H9 (cell line): ENCODE data around the gene MZT2A. TPM values are rescaled to one million over a fixed set of nuclear protein-coding genes. Genes with fewer than 3 reads are reported as not detected.
"Not testable (repeated sequence)": the region's sequence is repeated elsewhere in the genome, so short reads cannot be mapped to it uniquely, and the experiment has no call there.

Experiments used
- DNase-seq: peaks from one replicate; pipeline ENCODE4 v3.0.0-alpha.2; 2017
- H2AFZ ChIP-seq: one replicate; pipeline ENCODE4 v1.6.1; 2013; ENCODE audit warnings: mild to moderate bottlenecking, low read length, control low read depth, moderate library complexity
- H2AK5ac ChIP-seq: 2 replicates; pipeline ENCODE4 v1.6.1; 2013; ENCODE audit warnings: low read length, control low read depth, mixed read lengths; ENCODE audit not compliant: insufficient read length
- H2BK120ac ChIP-seq: one replicate; pipeline ENCODE4 v1.6.1; 2013; ENCODE audit warnings: low read depth, mild to moderate bottlenecking, low read length, control low read depth, inconsistent platforms; ENCODE audit not compliant: poor library complexity, severe bottlenecking
- H2BK12ac ChIP-seq: 2 replicates; pipeline ENCODE4 v1.6.1; 2013; ENCODE audit warnings: low read length, control low read depth, mixed read lengths, low read depth; ENCODE audit not compliant: insufficient read length
- H2BK15ac ChIP-seq: 2 replicates; pipeline ENCODE4 v1.6.1; 2013; ENCODE audit warnings: low read depth, low read length, control low read depth
- H2BK20ac ChIP-seq: one replicate; pipeline ENCODE4 v1.6.1; 2013; ENCODE audit warnings: low read depth, mild to moderate bottlenecking, low read length, control low read depth, inconsistent platforms; ENCODE audit not compliant: poor library complexity, severe bottlenecking
- H2BK5ac ChIP-seq: 2 replicates; pipeline ENCODE4 v1.6.1; 2013; ENCODE audit warnings: low read length, control low read depth, mixed read lengths; ENCODE audit not compliant: insufficient read length
- H3K14ac ChIP-seq: 2 replicates; pipeline ENCODE4 v1.6.1; 2013; ENCODE audit warnings: low read length, control low read depth; ENCODE audit not compliant: insufficient read depth
- H3K18ac ChIP-seq: 2 replicates; pipeline ENCODE4 v1.6.1; 2013; ENCODE audit warnings: low read depth, mild to moderate bottlenecking, mixed read lengths, low read length, control low read depth; ENCODE audit not compliant: insufficient read length
- H3K23ac ChIP-seq: 2 replicates; pipeline ENCODE4 v1.6.1; 2013; ENCODE audit warnings: low read length, control low read depth, mixed read lengths, low read depth; ENCODE audit not compliant: insufficient read length
- H3K23me2 ChIP-seq: 2 replicates; pipeline ENCODE4 v1.6.1; 2013; ENCODE audit warnings: low read depth, mild to moderate bottlenecking, mixed read lengths, low read length, control low read depth; ENCODE audit not compliant: insufficient read length, poor library complexity, severe bottlenecking
- H3K27ac ChIP-seq: 2 replicates; pipeline ENCODE4 v1.5.1; 2013; ENCODE audit warnings: low read length, control low read depth, mixed read lengths, low read depth; ENCODE audit not compliant: insufficient read length
- H3K27me3 ChIP-seq: 2 replicates; pipeline ENCODE4 v1.6.1; 2013; ENCODE audit warnings: low read length, control low read depth, inconsistent platforms; ENCODE audit not compliant: insufficient read depth
- H3K4ac ChIP-seq: 2 replicates; pipeline ENCODE4 v1.6.1; 2013; ENCODE audit warnings: low read depth, mild to moderate bottlenecking, control low read depth, inconsistent platforms, low read length, moderate library complexity
- H3K4me1 ChIP-seq: 2 replicates; pipeline ENCODE4 v1.6.1; 2013; ENCODE audit warnings: low read length, control low read depth, inconsistent platforms; ENCODE audit not compliant: insufficient read depth
- H3K4me2 ChIP-seq: 2 replicates; pipeline ENCODE4 v1.6.1; 2013; ENCODE audit warnings: low read length, control low read depth, mixed read lengths; ENCODE audit not compliant: insufficient read length, insufficient read depth
- H3K56ac ChIP-seq: 2 replicates; pipeline ENCODE4 v1.6.1; 2013; ENCODE audit warnings: low read depth, mild to moderate bottlenecking, mixed read lengths, low read length, control low read depth; ENCODE audit not compliant: insufficient read length
- H3K79me1 ChIP-seq: 2 replicates; pipeline ENCODE4 v1.6.1; 2013; ENCODE audit warnings: low read depth, mild to moderate bottlenecking, moderate library complexity, low read length, control low read depth, inconsistent platforms; ENCODE audit not compliant: insufficient read depth, poor library complexity, severe bottlenecking
- H3K79me2 ChIP-seq: 2 replicates; pipeline ENCODE4 v1.6.1; 2013; ENCODE audit warnings: low read length, control low read depth, inconsistent platforms; ENCODE audit not compliant: insufficient read depth
- H3K9ac ChIP-seq: 2 replicates; pipeline ENCODE4 v1.6.1; 2013; ENCODE audit warnings: low read length, control low read depth, mixed read lengths; ENCODE audit not compliant: insufficient read length; ENCODE audit errors: extremely low read depth
- H3K9me3 ChIP-seq: one replicate; pipeline ENCODE4 v1.6.1; 2013; ENCODE audit warnings: low read depth, low read length, inconsistent platforms; ENCODE audit not compliant: control insufficient read depth
- H3T11ph ChIP-seq: one replicate; pipeline ENCODE4 v1.6.1; 2013; ENCODE audit warnings: mild to moderate bottlenecking, low read length, control low read depth, inconsistent platforms
- H4K20me1 ChIP-seq: one replicate; pipeline ENCODE4 v1.6.1; 2013; ENCODE audit not compliant: control insufficient read depth, insufficient read length, insufficient read depth
- H4K5ac ChIP-seq: 2 replicates; pipeline ENCODE4 v1.6.1; 2013; ENCODE audit warnings: low read depth, mild to moderate bottlenecking, mixed read lengths, low read length, control low read depth; ENCODE audit not compliant: insufficient read length
- H4K8ac ChIP-seq: replicated peaks from 2 replicates; pipeline ENCODE4 v1.6.1; 2013; ENCODE audit warnings: low read length, control low read depth, mixed read lengths, low read depth; ENCODE audit not compliant: insufficient read length
- H4K91ac ChIP-seq: 2 replicates; pipeline ENCODE4 v1.6.1; 2013; ENCODE audit warnings: low read depth, mild to moderate bottlenecking, moderate library complexity, mixed read lengths, low read length, control low read depth; ENCODE audit not compliant: insufficient read length
- H3K27ac Mint-ChIP-seq, 3 experiments: 2 replicates in 2 of 3; 3 replicates in 1 of 3; pipeline ENCODE4 v1.8.0; 2020 to 2021; ENCODE audit warnings: mixed read lengths in 3 of 3, mild to moderate bottlenecking in 1 of 3, moderate library complexity in 1 of 3
- H3K27me3 Mint-ChIP-seq: 2 replicates; pipeline ENCODE4 v1.8.0; 2021; ENCODE audit warnings: low read depth, mild to moderate bottlenecking, moderate library complexity, mixed read lengths
- H3K36me3 Mint-ChIP-seq, 3 experiments: 2 replicates in 2 of 3; 3 replicates in 1 of 3; pipeline ENCODE4 v1.8.0; 2020 to 2021; ENCODE audit warnings: low read depth in 3 of 3, mixed read lengths in 3 of 3; ENCODE audit not compliant: insufficient read depth in 1 of 3
- H3K4me1 Mint-ChIP-seq, 2 experiments: 2 replicates each; pipeline ENCODE4 v1.8.0; 2020; ENCODE audit warnings: mixed read lengths in 2 of 2
- H3K4me3 Mint-ChIP-seq, 2 experiments: 2 replicates in 1 of 2; 3 replicates in 1 of 2; pipeline ENCODE4 v1.8.0; 2020 to 2021; ENCODE audit warnings: mild to moderate bottlenecking in 2 of 2, mixed read lengths in 2 of 2, moderate library complexity in 1 of 2
- H3K9me3 Mint-ChIP-seq, 2 experiments: 2 replicates in 1 of 2; 3 replicates in 1 of 2; pipeline ENCODE4 v1.8.0; 2020; ENCODE audit warnings: mild to moderate bottlenecking in 2 of 2, mixed read lengths in 2 of 2, moderate library complexity in 1 of 2
- CTCF ChIP-seq: fragments of 200-600 bp; sonication (generic); conservative IDR thresholded peaks from 3 replicates; pipeline ENCODE4 v1.8.0; 2021; ENCODE audit warnings: antibody characterized with exemption, mild to moderate bottlenecking
- WGBS: extraction: QIAGEN DNeasy Blood & Tissue Kit; methylation state at CpG from one replicate; pipeline ENCODE4 v1.1.7; 2013; ENCODE audit warnings: missing lambda C conversion rate, low lambda C conversion rate, mixed read lengths; ENCODE audit not compliant: insufficient read length; ENCODE audit errors: extremely low coverage; 5-methylcytosine and 5-hydroxymethylcytosine counted together
- total RNA-seq: library from RNA; stranded (reverse); gene quantifications from 2 replicates; pipeline ENCODE4 v1.2.1, GENCODE V29; 2021

The MZT2A gene
- total RNA-seq, 1 experiment from 2014 or later = 127 TPM

DNA sequence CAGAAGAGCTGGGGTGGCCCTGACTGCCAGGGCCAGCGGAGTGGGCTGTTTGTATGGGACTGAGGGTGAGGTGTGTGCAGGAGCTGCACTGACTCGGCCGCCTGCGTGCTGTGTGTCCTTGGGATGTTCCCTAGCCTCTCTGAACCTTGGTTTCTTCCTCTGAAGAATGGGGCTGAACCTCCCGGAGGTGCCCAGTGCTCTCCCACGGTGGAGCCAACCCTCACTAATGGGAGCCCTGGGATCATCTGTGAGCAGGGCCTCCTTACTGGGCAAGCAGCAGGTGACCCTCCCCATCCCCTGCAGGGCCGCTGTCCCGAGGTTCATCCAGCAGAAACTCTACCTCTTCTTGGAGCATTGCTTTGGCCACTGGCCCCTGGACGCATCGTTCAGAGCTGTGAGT lies 23.8 kb upstream of the MZT2A start:
- no peak for TF ChIP-seq CTCF
- no peak overlapping the region for H4K91ac ChIP-seq
- H3K27ac Mint-ChIP-seq = no peak overlapping the region

GRCh38 chr2:131515235-131515634 lies 23.0 kb upstream of the MZT2A start:
- H4K5ac ChIP-seq, H3K14ac ChIP-seq, H4K8ac ChIP-seq, H2BK20ac ChIP-seq, H3K79me2 ChIP-seq, H3K18ac ChIP-seq, H3K56ac ChIP-seq, H3K27me3 Mint-ChIP-seq, DNase-seq, H3K79me1 ChIP-seq, H3K4me2 ChIP-seq, H2AFZ ChIP-seq, H3T11ph ChIP-seq, H2BK15ac ChIP-seq, H3K23ac ChIP-seq, H3K4me3 Mint-ChIP-seq, H2BK12ac ChIP-seq, H3K27me3 ChIP-seq, H4K20me1 ChIP-seq, H4K91ac ChIP-seq, H3K9me3 ChIP-seq, H3K4me1 ChIP-seq, H2BK120ac ChIP-seq, H3K27ac ChIP-seq, H2AK5ac ChIP-seq, H3K9ac ChIP-seq, H2BK5ac ChIP-seq, H3K27ac Mint-ChIP-seq, H3K4ac ChIP-seq, H3K9me3 Mint-ChIP-seq, H3K4me1 Mint-ChIP-seq, H3K23me2 ChIP-seq: not testable (repeated sequence)
- peaks cover 11 to 47% (median 36%) of the 10 kb centered on the region in 3 experiments; a peak in 6 of 7 replicates for H3K36me3 Mint-ChIP-seq
- WGBS = no CpG with 5 or more reads among the region's 14 CpGs

More for the DNA sequence above, 23.8 kb upstream of the MZT2A start:
- no peak overlapping the region for H4K5ac ChIP-seq
- Mint-ChIP-seq H3K4me3 (no peak overlapping the region), H3K4me1 (no peaks in the 10 kb centered on the region; a peak in 1 of 4 replicates), H3K9me3 (no peaks in the 10 kb centered on the region), H3K36me3 (peaks cover 11 to 46% (median 36%) of the 10 kb centered on the region in 3 experiments; a peak in 6 of 7 replicates), H3K27me3 (no peaks in the 10 kb centered on the region)
- H3T11ph ChIP-seq = no peak overlapping the region
- H3K79me2 ChIP-seq = no peaks in the 10 kb centered on the region
- no peaks in the 10 kb centered on the region for H4K20me1 ChIP-seq
- H2BK12ac ChIP-seq = no peak overlapping the region
- H3K4me1 ChIP-seq = no peaks in the 10 kb centered on the region
- H2AK5ac ChIP-seq = no peak overlapping the region
- DNase-seq = no peak
- H2BK15ac ChIP-seq = no peak overlapping the region
- no peak overlapping the region for H2BK20ac ChIP-seq
- H3K4me2 ChIP-seq = no peak overlapping the region
- H4K8ac ChIP-seq = no peak overlapping the region
- H3K27ac ChIP-seq = no peak overlapping the region
- H3K27me3 ChIP-seq = no peaks in the 10 kb centered on the region
- no peak overlapping the region for H3K9ac ChIP-seq
- H3K4ac ChIP-seq = no peak overlapping the region
- no peak overlapping the region for H3K56ac ChIP-seq
- WGBS = no CpG with 5 or more reads among the region's 10 CpGs
- H3K14ac ChIP-seq = no peak overlapping the region
- no peak overlapping the region for H2BK120ac ChIP-seq
- H3K79me1 ChIP-seq = no peaks in the 10 kb centered on the region
- no peak overlapping the region for H2AFZ ChIP-seq
- H3K9me3 ChIP-seq = no peaks in the 10 kb centered on the region
- H3K23me2 ChIP-seq = no peaks in the 10 kb centered on the region
- no peak overlapping the region for H3K23ac ChIP-seq
- H2BK5ac ChIP-seq = no peak overlapping the region
- H3K18ac ChIP-seq = no peak overlapping the region
